NCI-H1092 (cell line): ENCODE data around the gene DECR2.
"Not testable (repeated sequence)": the region's sequence is repeated elsewhere in the genome, so short reads cannot be mapped to it uniquely, and the experiment has no call there.

Source experiments
- DNase-seq: peaks from one replicate; lab custom pipeline; 2025; lab: John Stamatoyannopoulos, UW

DECR2 gene, protein sequence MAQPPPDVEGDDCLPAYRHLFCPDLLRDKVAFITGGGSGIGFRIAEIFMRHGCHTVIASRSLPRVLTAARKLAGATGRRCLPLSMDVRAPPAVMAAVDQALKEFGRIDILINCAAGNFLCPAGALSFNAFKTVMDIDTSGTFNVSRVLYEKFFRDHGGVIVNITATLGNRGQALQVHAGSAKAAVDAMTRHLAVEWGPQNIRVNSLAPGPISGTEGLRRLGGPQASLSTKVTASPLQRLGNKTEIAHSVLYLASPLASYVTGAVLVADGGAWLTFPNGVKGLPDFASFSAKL

DNA sequence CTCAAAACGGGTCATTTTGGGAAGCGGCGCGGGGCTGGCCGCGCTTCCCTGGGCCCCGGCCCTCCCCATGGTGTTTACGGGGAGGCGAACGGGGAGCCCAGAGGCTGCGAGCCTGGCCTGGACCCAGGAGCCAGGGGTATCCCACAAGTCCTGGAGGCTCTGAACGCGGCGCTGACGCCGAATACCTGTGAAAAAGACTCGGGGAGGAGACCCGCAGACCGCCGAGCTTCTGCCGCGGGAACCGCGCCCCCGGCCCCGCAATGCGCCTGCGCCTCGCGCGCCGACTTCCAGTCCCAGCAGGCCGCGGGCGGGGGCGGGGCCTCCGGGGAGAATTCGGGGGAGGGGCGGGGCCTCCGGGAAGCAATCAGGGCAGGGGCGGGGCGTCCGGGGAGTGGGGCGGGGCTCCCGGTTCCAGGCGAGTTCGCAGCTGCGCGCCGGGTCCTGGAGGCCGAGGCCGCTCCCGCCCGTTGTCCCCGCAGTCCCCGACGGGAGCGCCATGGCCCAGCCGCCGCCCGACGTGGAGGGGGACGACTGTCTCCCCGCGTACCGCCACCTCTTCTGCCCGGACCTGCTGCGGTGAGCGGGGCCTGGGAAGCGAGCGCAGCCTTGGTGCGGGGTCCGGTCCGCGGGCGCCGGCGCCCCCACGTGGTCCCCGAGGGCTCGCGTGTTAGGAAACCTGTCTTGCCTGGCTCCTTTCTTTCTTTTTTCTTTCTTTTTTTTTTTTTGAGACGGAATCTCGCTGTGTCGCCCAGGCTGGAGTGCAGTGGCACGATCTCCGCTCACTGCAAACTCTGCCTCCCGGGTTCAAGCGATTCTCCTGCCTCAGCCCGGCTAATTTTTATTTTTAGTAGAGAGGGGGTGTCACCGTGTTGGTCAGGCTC, at the start of gene DECR2:
TSS of gene DECR2 (plus strand) at position 418 of the 881 bp plus-strand sequence. CDS start at position 497, 79 bp downstream.
- DNase-seq = peak; percentile 91

DNA sequence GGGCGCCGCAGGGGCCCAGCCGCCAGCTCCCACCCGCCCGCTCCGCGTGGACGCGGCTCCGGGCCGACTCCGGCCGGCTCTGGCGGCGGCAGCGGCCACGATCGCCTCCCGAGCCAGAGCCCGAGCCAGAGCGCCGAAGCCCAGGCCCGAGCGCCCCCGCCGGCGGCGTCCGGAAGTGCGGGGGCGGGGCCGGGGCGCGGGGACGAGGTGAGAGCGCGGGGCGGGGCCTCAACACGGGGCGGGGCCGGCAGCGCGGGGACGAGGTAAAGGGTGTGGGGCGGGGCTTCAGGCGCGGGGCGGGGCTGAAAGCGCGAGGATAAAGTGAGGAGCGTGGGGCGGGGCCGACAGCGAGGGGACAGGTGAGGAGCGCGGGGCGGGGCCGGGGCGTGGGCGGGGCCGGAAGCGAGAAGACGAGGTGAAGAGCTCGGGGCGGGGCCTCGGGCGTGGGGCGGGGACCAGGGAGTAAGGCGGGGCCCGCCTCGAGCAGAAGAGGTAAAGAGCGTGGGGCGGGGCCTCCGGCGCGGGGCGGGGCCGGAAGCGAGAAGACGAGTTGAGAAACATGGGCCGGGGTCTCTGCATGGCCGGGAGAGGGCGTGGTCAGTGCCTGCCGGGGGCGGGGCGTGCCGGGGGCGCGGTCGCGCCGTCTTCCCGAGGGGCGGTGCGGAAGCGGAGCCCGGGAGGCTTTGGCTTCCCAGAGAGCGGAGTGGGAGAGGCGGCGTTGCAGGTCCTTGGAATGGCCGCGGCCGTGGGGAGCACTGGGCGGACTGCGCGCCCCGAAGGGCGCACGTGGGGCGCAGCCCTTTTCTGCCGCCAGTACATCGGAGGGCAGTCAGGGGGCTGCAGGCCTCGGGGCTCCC, 48.9 kb upstream of the DECR2 start, which contains the start of gene AXIN1:
TSS of gene AXIN1 (minus strand) at position 177 of the 857 bp plus-strand sequence. CDS start 5,698 bp downstream, outside the sequence.
- peak; percentile 97 for DNase-seq

DNA sequence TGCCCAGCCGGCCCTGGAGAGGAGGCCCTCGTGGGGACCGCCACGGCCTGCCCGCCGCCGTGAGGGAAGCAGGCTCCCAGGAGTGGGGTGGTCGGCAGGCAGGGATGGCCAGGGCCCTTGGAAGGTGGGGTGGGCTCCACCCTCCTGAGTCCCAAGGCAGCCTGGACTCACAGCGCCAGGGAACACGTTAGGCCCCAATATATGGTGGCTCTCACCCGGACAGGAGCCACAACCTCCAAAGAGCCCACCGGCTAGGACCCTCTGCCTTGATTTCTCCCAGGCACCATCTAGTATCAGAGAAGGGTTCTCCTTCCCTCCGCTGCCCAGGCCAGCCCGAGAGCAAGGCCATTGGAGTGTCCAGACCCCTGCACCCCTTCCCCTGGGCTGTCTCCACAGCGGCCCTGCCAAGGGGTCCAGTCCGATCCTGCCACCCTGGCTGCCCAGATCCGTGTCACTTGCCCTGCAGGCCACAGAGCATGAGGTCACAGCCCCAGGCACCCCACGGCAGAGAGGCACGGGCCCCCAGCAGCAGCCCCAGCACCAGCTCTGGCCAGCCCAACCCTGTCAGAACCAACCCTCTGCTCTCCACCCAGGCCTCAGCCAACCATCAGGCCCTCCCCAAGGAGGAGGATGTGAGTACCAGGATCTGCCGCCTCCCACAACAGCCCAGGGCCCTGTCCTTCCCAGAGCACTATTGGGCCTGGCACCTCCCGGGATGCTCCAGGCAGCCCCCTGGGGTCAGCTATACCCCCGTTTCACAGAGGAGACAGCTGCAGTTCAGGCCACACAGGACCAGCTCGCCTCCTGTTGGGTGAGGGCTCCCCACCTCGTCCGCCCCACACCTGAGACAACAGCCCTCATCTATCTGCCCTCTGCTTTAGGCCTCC, 48.0 kb upstream of the DECR2 start:
- DNase-seq = no peak

DNA sequence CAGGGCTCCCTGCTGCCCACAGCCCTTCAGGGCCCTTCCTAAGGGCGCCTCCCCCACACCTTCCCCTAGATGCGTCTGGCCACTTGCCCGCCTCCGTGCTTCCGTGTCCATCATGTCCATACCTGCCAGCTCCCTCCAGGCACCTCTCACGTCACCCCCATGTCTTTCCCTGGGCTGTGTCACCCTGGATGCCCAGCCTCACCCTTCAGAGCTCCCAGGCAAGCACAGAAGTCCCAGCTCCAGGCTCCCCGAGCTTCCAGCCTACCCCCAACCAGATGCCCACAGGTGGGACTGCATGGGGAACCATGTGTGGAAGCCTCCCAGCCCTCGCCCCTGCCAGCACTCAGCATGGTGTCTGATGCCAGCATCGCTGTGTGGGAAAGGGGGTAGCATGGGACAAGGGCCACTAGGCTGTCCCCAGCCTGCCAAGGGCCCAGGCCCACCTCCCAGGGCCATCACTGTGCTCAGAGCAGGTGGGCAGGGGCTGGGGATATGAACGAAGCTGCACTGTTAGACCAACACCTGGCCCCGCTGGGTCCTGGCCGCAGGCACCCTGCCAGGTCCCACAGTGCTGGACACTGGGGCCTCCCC, 47.3 kb upstream of the DECR2 start:
- DNase-seq = no peak

DNA sequence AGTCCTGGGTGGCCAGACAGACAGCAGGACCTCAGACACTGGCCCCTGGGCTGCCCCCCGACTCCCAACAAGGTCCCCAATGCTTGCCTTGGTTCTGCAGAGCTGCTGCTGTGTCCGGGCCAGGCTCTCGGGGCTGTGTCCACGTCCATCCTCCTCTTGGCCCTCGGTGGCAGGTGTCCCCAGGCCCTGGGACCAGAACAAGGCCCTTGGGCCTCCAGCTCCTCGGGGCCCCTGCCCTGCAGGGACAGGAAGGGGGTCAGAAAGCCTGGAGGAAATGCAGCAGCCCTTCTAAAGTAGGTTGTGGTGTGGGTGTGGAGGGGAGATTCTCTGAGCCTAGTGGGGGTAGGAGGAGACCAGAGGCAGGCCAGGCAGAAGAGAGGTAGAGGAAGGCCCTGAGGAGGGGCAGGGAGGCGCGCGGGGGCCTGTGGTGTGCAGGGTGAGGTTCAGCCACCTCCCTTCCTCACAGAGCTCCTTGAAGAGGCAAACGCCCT, 46.7 kb upstream of the DECR2 start:
- no peak for DNase-seq

DNA sequence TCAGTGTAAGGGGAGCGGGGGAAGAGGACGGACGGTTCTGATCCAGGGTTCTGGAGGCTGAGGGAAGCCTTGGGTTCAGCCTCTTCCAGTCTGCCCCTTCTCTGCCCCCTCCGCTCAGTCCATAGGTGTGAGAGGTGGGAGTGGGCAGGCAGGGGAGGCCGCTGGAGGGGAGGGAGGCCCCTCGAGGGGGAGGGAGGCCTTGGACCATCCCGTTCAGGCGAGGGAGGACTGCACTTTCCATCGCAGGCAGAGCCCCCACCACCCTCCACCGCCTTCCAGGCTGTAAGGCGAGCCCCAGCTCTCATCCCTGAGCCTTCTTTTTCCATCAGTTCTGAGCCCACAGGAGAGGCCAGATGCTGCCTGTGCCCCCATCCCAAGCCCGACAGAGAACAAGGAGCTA, 44.9 kb upstream of the DECR2 start:
- no peak for DNase-seq

DNA sequence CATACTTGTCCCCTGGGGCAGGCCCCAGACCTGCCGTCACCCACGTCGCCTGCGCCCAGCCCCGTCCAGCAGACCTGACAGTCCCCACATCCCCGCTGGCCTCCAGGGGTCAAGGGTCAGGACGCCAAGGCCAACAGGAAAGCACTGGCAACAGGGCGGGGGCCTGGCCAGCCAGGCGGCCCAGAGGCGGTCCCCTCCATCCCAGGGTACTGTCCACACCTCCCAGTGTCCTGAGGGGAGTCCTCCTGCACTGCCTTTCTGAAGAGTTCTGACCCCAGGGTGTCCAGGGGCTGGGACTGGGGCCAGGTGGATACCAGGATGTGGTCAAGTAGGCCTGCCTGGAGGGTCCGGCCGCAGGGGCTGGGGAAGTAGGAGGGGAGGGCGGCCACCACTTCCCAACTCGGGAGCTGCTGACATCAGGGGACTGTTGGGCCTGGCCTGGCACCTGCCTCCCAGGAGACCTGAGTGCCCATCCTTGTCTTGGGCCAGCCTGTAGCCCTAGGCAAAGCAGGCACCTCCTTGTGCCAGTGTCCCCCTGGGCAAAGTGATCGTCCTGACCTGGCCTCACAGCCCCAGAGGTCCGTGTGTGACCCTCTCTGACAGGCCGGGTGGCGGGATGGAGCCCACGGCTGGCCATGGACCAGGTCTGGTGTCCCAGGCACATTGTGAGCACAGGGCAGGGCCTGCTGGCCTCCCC, 42.5 kb upstream of the DECR2 start:
- no peak for DNase-seq

DNA sequence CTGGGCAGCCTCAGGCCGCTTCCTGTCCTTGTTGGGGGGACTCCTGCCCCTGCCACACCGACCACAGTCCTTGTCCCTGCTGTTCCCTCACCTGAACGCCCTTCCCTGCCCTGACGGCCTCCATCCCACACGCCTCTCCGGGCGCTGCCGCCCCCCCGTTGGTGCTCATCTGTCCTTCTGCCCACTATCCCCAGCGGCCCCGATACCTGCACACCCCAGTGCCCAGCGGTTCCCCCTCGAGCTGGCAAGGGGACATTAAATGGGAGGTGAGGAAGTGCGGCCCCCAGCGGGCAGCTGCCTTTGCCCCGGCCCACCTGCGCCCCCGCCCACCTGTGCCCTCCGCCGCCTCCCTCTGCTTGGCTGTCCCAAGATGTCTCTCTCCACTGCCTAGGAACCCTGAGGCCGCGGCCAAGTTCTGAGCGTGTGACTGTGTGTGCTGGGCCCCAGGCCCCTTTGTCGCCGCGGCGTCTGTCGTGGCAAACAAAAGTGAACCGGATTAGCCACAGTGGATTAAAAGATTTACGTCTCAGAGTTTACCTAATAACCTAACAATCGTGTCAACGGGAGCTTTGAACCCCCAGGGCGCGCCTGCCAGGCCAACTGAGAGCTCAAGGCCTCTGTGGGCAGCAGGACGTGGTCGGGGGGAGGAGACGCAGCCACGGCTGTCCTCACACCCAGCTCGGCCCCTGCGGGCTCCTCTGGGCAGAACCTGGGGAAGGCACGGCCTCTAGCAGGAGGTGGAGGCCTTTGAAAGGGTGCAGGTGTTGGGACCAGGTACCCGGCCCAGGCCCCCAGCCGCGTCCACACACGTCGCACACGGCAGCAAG, 41.6 kb upstream of the DECR2 start:
- no peak for DNase-seq

DNA sequence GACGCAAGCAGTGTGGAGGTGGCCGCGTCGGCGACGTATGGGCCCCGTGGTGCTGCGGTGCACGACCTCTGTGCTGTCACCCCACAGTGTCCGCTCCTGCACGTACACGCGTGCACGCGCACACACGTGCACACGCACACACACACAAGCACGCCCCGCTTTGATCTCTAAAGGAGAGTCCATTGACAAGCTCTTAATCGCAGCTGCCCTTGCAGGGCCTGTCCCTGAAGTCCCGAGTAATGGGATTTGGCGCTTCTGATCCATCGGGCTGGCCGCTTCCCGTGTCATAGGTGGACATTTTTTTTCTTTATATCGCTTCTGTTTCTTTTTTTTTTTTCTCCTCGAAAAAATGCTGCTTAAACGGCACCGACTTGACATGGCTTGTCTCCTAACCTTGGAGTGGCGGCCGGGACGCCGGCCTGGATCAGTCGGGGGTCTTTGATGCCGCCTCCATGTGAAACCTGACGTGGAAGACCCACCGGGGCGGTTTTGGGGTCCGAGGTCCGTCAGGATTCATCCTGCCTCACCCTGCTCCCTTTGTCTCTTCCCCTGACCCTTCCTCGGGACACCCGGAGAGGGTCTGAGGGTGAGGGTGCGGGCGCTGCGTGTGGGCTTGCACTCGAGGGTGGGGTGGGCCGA, 40.9 kb upstream of the DECR2 start:
- DNase-seq = no peak

DNA sequence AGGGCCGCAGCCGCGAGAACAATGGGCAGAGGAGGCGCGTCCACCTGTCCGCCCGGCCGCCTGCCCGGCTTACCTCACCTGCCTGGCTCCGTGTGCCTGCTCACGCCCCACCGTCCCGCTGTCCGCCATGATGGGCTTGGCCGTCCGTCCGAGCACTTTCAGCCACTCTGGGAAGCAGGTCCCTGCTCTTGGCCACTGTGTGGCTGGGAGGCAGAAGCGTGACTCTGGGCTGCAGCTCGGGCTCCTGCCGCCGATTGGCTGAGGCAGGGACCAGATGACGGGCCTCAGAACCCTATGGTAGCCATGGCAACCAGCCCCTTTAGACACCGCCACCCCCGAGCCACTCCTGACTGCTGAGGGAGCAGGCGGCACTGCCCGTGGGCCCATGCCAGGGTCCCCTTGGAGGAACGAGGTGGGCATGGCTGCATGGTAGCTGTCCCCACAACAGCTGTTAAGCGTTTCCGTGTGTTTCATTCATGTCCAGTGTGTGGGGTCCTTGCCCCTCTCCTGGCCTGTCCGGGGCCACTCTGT, 40.3 kb upstream of the DECR2 start:
- DNase-seq = no peak

DNA sequence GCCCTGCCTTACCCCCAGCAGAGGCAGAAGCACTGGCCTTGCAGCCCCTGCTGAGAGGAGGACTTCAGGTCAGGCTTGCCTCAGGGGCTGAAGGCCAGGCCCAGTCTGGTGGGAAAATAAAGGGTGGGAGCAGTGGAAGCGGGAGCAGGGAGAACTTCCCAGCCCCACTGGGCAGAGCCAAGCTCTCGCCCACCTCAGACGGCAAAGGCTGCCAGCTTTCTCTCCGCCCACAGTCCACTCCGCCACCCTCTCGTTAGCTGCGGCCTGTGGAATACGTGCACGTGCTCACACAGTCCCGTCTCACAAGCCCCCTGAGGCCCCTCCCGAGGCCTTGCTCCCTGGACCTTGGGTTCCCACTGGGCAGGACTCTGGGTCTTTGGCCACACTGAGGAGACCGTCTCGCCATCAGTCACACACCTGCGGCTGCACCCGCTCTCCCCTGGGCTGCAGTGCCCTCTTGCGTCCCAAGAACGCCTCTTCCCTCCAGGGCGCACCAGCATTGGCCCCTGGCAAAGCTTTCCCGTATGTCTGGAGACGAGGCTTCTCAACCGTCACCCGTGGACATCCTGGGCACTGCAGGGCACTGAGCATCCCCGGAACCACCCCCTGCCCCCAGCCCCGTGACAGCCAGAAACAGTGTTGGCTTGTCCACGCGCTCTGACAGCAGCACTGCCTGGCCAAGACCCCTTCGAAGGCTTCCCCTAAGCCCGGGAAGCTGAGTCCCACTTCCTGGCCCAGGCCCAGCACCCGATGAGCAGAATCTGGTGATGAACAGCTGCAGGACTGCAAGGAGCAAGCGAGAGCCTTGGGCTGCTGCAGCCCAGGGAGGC, 39.6 kb upstream of the DECR2 start:
- peak; percentile 78 for DNase-seq

DNA sequence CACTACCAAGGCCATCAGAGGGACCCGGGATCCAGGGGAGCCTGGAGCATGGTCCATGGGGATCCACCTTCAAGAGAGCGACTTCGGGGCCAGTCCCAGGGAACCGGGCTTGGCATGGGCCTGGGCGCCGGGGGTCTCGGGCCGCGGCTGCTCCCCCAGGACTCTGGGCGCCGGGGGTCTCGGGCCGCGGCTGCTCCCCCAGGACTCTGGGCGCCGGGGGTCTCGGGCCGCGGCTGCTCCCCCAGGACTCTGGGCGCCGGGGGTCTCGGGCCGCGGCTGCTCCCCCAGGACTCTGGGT, 39.0 kb upstream of the DECR2 start:
- not testable (repeated sequence) for DNase-seq

DNA sequence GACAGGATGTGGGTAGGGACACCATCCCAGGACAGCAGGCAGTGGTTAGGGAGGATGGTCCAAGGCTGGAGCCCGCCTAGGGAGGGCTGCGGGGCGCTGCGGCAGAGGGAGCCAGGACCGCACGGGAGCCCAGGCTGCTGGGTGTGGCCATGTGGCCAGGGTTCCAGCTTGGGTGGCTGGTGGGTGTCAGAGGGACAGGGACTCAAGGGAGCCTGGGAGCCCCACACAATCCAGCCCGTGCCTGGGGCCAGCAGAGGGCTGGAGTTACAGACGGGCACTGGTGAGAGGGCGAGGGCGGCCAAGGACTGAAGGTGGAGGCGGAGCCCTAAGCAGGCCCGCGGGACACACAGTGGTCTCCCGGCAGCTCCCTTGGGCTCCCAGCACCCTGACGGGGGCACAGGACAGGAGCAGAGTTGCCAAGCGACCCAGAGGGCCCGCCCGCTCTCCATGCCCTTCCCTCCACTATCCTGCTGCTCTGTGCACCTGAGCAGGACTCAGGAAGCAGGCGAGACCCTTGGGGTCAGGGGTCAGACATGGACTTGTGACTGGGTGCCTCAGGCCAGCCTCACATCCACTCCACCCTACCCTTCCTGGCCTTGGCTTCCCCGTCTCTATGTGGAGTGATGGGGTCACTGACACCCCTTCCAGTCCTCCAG, 38.4 kb upstream of the DECR2 start:
- no peak for DNase-seq

DNA sequence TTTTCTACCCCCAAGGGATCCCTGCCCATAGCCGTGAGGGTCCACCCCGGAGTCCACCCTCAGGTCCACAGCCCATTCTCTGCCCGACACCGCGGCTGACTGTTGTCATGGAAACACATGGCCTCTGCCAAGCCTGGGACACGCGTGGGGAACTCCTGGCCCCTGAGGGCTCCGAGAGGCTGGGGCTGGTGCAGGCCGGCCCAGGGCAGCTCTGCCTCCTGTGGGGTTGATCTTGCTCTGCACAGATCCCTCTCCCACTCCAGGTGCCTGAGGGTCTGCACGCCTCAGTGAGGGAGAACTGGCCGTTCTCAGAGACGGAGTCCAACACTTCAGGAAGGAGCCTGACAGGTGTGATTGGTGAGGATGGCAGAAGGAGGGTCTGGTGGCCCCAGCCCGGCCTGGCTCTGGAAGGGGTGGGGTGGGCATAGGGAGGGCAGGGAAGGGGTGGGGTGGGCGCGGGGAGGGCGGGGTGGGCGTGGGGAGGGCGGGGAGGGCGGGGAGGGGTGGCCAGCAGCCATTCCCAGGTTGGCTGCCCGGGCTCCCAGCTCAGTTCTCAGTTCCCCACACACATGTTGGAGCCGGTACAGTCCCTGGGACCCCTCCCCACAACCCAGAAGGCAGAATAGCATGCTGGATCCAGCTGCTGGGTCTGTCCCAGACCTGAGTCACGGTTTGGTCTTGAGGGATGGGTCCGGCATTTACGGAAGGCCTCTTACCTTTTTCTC, 37.8 kb upstream of the DECR2 start:
- no peak for DNase-seq

DNA sequence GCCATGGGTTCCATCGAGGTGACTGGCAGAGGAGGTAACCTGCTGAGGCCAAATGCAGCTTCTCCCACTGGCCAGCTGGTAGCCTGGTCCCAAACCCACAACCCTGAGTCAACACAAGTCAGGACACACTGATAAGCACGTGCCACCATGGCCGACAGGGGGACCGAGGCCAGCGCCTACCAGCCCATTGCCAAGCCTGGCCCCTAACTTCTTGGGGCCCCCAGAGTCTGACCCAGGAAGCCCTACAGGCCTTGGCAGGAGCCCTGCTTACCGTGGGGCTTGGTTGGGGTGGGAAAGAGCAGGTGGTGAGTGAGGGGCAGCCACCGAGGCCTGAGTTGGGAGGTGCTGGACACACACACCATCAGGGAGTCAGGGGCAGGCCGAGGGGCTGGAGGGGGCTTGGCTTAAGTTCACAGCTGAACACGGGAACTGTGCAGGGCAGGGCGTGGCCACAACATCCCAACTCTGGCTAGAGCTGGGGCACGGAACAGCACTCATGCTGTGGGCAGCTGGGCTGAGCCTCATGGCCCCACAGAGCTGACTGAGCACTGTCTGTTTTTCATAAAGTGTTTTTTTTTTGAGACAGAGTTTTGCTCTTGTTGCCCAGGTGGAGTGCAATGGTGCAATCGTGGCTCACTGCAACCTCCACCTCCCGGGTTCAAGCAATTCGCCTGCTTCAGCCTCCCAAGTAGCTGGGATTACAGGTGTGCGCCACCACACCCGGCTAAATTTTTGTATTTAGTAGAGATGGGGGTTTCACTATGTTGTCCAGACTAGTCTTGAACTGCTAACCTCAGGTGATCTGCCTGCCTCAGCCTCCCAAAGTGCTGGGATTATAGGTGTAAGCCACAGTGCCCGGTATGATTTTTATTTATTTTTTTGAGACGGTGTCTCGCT, 36.8 kb upstream of the DECR2 start:
- DNase-seq = no peak
